ENCODE measurements around the gene SNRNP27. TPM values are rescaled to one million over a fixed set of nuclear protein-coding genes. Genes with fewer than 3 reads are reported as not detected.

SNRNP27 gene
- total RNA-seq, 4 donors from 2014 or later, result 30.6 to 46.9 (median 37.5) TPM

GRCh38 chr2:69847068-69847828 is 46.5 kb upstream of the SNRNP27 start:
- no peak overlapping the region for H3K4me3 ChIP-seq
- TF ChIP-seq POLR2A (IDR thresholded peaks at IDR 0.05), result no peak
- TF ChIP-seq, protein P1, sequence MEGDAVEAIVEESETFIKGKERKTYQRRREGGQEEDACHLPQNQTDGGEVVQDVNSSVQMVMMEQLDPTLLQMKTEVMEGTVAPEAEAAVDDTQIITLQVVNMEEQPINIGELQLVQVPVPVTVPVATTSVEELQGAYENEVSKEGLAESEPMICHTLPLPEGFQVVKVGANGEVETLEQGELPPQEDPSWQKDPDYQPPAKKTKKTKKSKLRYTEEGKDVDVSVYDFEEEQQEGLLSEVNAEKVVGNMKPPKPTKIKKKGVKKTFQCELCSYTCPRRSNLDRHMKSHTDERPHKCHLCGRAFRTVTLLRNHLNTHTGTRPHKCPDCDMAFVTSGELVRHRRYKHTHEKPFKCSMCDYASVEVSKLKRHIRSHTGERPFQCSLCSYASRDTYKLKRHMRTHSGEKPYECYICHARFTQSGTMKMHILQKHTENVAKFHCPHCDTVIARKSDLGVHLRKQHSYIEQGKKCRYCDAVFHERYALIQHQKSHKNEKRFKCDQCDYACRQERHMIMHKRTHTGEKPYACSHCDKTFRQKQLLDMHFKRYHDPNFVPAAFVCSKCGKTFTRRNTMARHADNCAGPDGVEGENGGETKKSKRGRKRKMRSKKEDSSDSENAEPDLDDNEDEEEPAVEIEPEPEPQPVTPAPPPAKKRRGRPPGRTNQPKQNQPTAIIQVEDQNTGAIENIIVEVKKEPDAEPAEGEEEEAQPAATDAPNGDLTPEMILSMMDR (IDR thresholded peaks at IDR 0.05), result no peak
- H3K27ac ChIP-seq, result no peak overlapping the region
- no peak for DNase-seq
- intact Hi-C loops (cut with DNase I), result no loop called here
- no peaks in the 10 kb centered on the region for H3K4me1 ChIP-seq
- no peaks in the 10 kb centered on the region for H3K9me3 ChIP-seq
- no peaks in the 10 kb centered on the region for H3K27me3 ChIP-seq
- 87 to 92% methylated on average over 5 of the region's 5 CpGs for WGBS, 2 donors
- H3K36me3 ChIP-seq, result peaks cover 0 to 92% (median 11%) of the 10 kb centered on the region in 3 donors

- TF ChIP-seq, protein P1 (IDR thresholded peaks at IDR 0.05), result no peak
- no peak for TF ChIP-seq POLR2A (IDR thresholded peaks at IDR 0.05)
- no peak for DNase-seq
- no peaks in the 10 kb centered on the region for H3K4me1 ChIP-seq
- intact Hi-C loops (cut with DNase I), result no loop called here
- WGBS, 2 donors, result 85 to 93% methylated on average over 5 to 7 of the region's 7 CpGs
- H3K4me3 ChIP-seq, result no peak overlapping the region
- H3K9me3 ChIP-seq, result no peaks in the 10 kb centered on the region
- H3K36me3 ChIP-seq, result peaks cover 0 to 100% (median 11%) of the 10 kb centered on the region in 3 donors
- no peaks in the 10 kb centered on the region for H3K27me3 ChIP-seq
- no peak overlapping the region for H3K27ac ChIP-seq
Observed at GRCh38 chr2:69848186-69848790, 45.5 kb upstream of the SNRNP27 start.

DNA sequence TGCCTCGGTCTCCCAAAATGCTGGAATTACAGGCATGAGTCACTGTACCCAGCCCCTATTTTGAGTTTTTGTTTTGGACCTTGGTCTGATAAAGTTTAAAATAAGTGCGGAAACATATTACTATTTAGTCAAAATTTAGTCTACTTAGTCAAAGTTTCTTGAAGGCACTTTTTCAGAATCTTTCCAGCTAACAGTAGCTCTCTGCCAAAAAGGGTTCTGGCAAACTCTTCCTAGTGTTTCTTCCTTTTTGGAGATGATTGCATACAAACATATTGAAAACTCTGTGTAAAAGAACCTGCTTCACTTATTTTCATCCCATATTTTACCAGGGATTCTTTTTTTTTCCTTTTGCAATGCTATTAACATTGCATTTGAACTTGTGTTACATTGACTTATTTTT is 35.5 kb upstream of the SNRNP27 start:
- DNase-seq, result no peak
- intact Hi-C loops (cut with DNase I), result no loop called here
- WGBS, 2 donors, result 96 to 100% methylated on average over 2 of the region's 2 CpGs
- Histone ChIP-seq H3K36me3 (peaks cover 0 to 44% (median 0%) of the 10 kb centered on the region in 3 donors), H3K9me3 (no peaks in the 10 kb centered on the region), H3K4me1 (no peaks in the 10 kb centered on the region), H3K27ac (no peak overlapping the region), H3K27me3 (no peaks in the 10 kb centered on the region), H3K4me3 (no peak overlapping the region)
- TF ChIP-seq, protein P1 (IDR thresholded peaks at IDR 0.05), result no peak
- TF ChIP-seq POLR2A (IDR thresholded peaks at IDR 0.05), result no peak

- Histone ChIP-seq H3K27me3 (no peaks in the 10 kb centered on the region), H3K27ac (no peak overlapping the region), H3K36me3 (peaks cover 0 to 73% (median 15%) of the 10 kb centered on the region in 3 donors), H3K4me3 (no peak overlapping the region), H3K4me1 (no peaks in the 10 kb centered on the region), H3K9me3 (no peaks in the 10 kb centered on the region)
- DNase-seq, result no peak
- intact Hi-C loops (cut with DNase I), result no loop called here
- no peak for TF ChIP-seq POLR2A (IDR thresholded peaks at IDR 0.05)
- TF ChIP-seq, protein P1 (IDR thresholded peaks at IDR 0.05), result no peak
- 87 to 94% methylated on average over 1 of the region's 1 CpG for WGBS, 2 donors
Observed at GRCh38 chr2:69863298-69863697, 30.5 kb upstream of the SNRNP27 start.

DNA sequence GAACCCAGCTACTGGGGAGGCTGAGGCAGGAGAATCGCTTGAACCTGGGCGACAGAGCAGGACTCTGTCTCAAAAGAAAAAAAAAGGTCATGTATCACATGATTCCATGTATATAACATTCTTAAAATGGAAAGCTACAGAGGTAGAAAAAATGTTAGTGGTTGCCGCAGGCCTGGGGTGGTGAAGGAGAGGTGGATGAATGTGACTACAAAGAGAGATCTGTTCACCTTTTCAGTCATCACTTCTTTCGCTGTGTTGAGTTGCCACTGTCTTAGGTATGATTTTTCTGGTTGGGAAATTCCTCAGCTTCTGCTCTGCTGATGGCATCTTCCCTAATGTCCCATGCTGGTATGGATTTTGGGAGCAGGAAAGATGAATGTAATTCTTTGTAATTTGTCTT is 5.3 kb upstream of the SNRNP27 start:
- intact Hi-C loops (cut with DNase I), result no loop called here
- Histone ChIP-seq H3K4me3 (no peak overlapping the region), H3K4me1 (peaks cover 0 to 5% (median 0%) of the 10 kb centered on the region in 3 donors), H3K27me3 (no peaks in the 10 kb centered on the region), H3K9me3 (no peaks in the 10 kb centered on the region), H3K36me3 (no peaks in the 10 kb centered on the region), H3K27ac (no peak overlapping the region)
- WGBS, 2 donors, result 97% methylated on average over 4 of the region's 4 CpGs
- TF ChIP-seq, protein P1 (IDR thresholded peaks at IDR 0.05), result no peak
- TF ChIP-seq POLR2A (IDR thresholded peaks at IDR 0.05), result no peak
- no peak for DNase-seq
